PC-3 (cell line): Measurements from ENCODE around the gene WDR41.

Experiments
- CTCF ChIP-seq: fragments of 300-600 bp; sonication (generic); conservative IDR thresholded peaks from 2 replicates; pipeline ENCODE4 v1.5.1; 2017; ENCODE audit warnings: antibody characterized with exemption, low read depth, mild to moderate bottlenecking, low read length
- EZH2 ChIP-seq: fragments of 300-600 bp; sonication (generic); IDR thresholded peaks from one replicate; pipeline ENCODE4 v1.6.1; 2017; ENCODE audit warnings: antibody characterized with exemption, mild to moderate bottlenecking, low read length; ENCODE audit not compliant: unreplicated experiment
- EZH2phosphoT487 ChIP-seq: fragments of 300-600 bp; sonication (generic); IDR thresholded peaks from 2 replicates; pipeline ENCODE4 v1.6.1; 2018; ENCODE audit warnings: mild to moderate bottlenecking, antibody characterized with exemption, low read length, borderline replicate concordance

GRCh38 chr5:77499441-77499840 is 7.3 kb upstream of the WDR41 start:
- TF ChIP-seq CTCF, result no peak
- no peak for TF ChIP-seq EZH2phosphoT487
- TF ChIP-seq EZH2, result no peak
